Naive thymus-derived CD4-positive, alpha-beta T cell (primary cell): ENCODE measurements around the gene COQ10A. TPM values are rescaled to one million over a fixed set of nuclear protein-coding genes. Genes with fewer than 3 reads are reported as not detected.
A peak's percentile ranks its signal among the peaks of the same experiment; 100 is the strongest.

Experiments used
- ATAC-seq: fragments of 150-1000 bp; cut with Tn5 transposase; 2 replicates; pipeline ENCODE4 v1.10.0; 2021; ENCODE audit warnings: mild to moderate bottlenecking, moderate library complexity
- CTCF ChIA-PET: fragments of 350-600 bp; sonication (Branson Sonifier 250); formaldehyde crosslinking; loops from one replicate; lab custom pipeline; 2021; ENCODE audit warnings: antibody characterized with exemption; lab: Charles Lee
- POLR2A ChIA-PET: fragments of 350-600 bp; sonication (Branson Sonifier 250); formaldehyde crosslinking; loops from one replicate; lab custom pipeline; 2021; ENCODE audit warnings: antibody characterized with exemption, inconsistent platforms; lab: Charles Lee
- DNase-seq, 9 donors: peaks; one replicate each; pipeline versions ENCODE4 v3.0.0 to v3.0.0-alpha.2; 2020 to 2022; ENCODE audit warnings: mixed read lengths in 1 of 9
- H3K27ac ChIP-seq: one replicate; pipeline ENCODE4 v1.7.0; 2013; ENCODE audit warnings: mild to moderate bottlenecking, low read depth, low read length, moderate library complexity
- H3K27me3 ChIP-seq, 2 donors: one replicate each; pipeline ENCODE4 v1.7.0; 2013; ENCODE audit warnings: low read length in 2 of 2, mild to moderate bottlenecking in 2 of 2, moderate library complexity in 2 of 2; ENCODE audit not compliant: control insufficient read depth in 2 of 2, insufficient read depth in 2 of 2
- H3K36me3 ChIP-seq, 3 experiments: 1 replicate in 2 of 3; 2 replicates in 1 of 3; pipeline ENCODE4 v1.7.0; 2013; ENCODE audit warnings: low read length in 3 of 3, mild to moderate bottlenecking in 3 of 3, moderate library complexity in 1 of 3; ENCODE audit not compliant: insufficient read depth in 3 of 3, control insufficient read depth in 2 of 3
- H3K4me1 ChIP-seq, 2 donors: one replicate each; pipeline ENCODE4 v1.7.0; 2013; ENCODE audit warnings: low read length in 2 of 2, mild to moderate bottlenecking in 2 of 2, moderate library complexity in 1 of 2; ENCODE audit not compliant: control insufficient read depth in 2 of 2, insufficient read depth in 2 of 2
- H3K4me3 ChIP-seq: 2 replicates; pipeline ENCODE4 v1.7.0; 2013; ENCODE audit warnings: mild to moderate bottlenecking, low read length
- H3K9me3 ChIP-seq, 3 experiments: 1 replicate in 2 of 3; 2 replicates in 1 of 3; pipeline ENCODE4 v1.7.0; 2013; ENCODE audit warnings: low read length in 3 of 3; ENCODE audit not compliant: control insufficient read depth in 2 of 3
- H3K27ac Mint-ChIP-seq, 9 donors: one replicate each; pipeline ENCODE4 v1.8.0; 2020 to 2022; ENCODE audit warnings: mixed read lengths in 9 of 9, mild to moderate bottlenecking in 8 of 9, moderate library complexity in 5 of 9, inconsistent platforms in 2 of 9
- H3K27me3 Mint-ChIP-seq, 5 donors: one replicate each; pipeline ENCODE4 v1.8.0; 2021 to 2022; ENCODE audit warnings: mixed read lengths in 5 of 5, mild to moderate bottlenecking in 1 of 5
- H3K36me3 Mint-ChIP-seq, 5 donors: one replicate each; pipeline ENCODE4 v1.8.0; 2020 to 2022; ENCODE audit warnings: mixed read lengths in 5 of 5, mild to moderate bottlenecking in 3 of 5, inconsistent platforms in 1 of 5
- H3K4me1 Mint-ChIP-seq, 7 donors: one replicate each; pipeline ENCODE4 v1.8.0; 2020 to 2022; ENCODE audit warnings: mixed read lengths in 7 of 7, mild to moderate bottlenecking in 3 of 7, inconsistent platforms in 1 of 7
- H3K4me3 Mint-ChIP-seq, 10 donors: one replicate each; pipeline ENCODE4 v1.8.0; 2020 to 2022; ENCODE audit warnings: mild to moderate bottlenecking in 10 of 10, mixed read lengths in 10 of 10, moderate library complexity in 6 of 10, inconsistent platforms in 2 of 10
- H3K9me3 Mint-ChIP-seq, 11 donors: one replicate each; pipeline ENCODE4 v1.8.0; 2020 to 2022; ENCODE audit warnings: mixed read lengths in 11 of 11, mild to moderate bottlenecking in 4 of 11, inconsistent platforms in 1 of 11, moderate library complexity in 1 of 11
- intact Hi-C, 2 donors: fragments of 100-400 bp; cut with micrococcal nuclease; formaldehyde crosslinking; loops; one replicate each; pipeline ENCODE4 v1.15.1; 2023
- polyA plus RNA-seq, 2 donors: library from polyadenylated mRNA; unstranded; fragments of 300-500 nt; fragmentation: Illumina TruSeq; gene quantifications; one replicate each; pipeline ENCODE4 v1.2.3, GENCODE V29; 2021
- total RNA-seq, 6 experiments: library from RNA in 5 of 6; stranded (reverse) in 5 of 6; gene quantifications; 1 replicate in 5 of 6; 2 replicates in 1 of 6; pipeline ENCODE4 v1.2.3 and lab custom pipeline; 2021 to 2026

The COQ10A gene
- total and polyA plus RNA-seq, 7 experiments from 2014 or later, result 9.7 to 39.4 (median 29.7) TPM

DNA sequence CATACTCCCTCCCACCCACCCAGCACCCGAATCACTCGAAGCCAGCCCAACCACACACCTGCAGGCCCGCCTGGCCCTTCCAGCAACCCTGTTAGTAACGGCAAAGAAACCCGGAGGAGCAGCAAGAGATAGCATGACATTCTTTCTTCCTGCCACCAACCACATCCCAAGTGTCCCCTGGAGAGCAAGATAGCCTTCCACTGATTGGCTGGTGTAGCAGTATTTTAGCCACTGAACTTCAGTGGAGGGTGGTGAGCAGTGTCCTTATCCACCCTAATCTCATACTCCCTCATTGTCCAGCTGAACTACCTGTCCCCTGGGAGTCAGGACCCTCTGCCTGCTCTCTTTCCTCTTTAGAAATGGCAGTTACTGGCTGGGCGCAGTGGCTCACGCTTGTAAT lies 37.7 kb upstream of the COQ10A start:
- H3K4me3 Mint-ChIP-seq, result no peak overlapping the region
- intact Hi-C loops, result no loop called here
- H3K27ac Mint-ChIP-seq, result no peak overlapping the region
- H3K36me3 Mint-ChIP-seq, result peaks cover 0 to 7% (median 0%) of the 10 kb centered on the region in 5 donors
- no peak overlapping the region for H3K27ac ChIP-seq
- peaks cover 5 to 8% of the 10 kb centered on the region in 2 donors for H3K4me1 ChIP-seq
- no peaks in the 10 kb centered on the region for H3K9me3 Mint-ChIP-seq
- no peak for ATAC-seq
- ChIA-PET CTCF (no interaction called here), POLR2A (interaction anchor here (1.0 kb wide), 1 partner anchor 111 kb away, joined by 4 read pairs; the partner anchor contains the start of gene ZC3H10)
- H3K4me3 ChIP-seq, result no peak overlapping the region
- peaks cover 0 to 18% (median 13%) of the 10 kb centered on the region in 7 donors for H3K4me1 Mint-ChIP-seq
- no peak for DNase-seq
- H3K36me3 ChIP-seq, result no peaks in the 10 kb centered on the region
- H3K9me3 ChIP-seq, result no peaks in the 10 kb centered on the region
- no peaks in the 10 kb centered on the region for H3K27me3 ChIP-seq
- no peaks in the 10 kb centered on the region for H3K27me3 Mint-ChIP-seq

DNA sequence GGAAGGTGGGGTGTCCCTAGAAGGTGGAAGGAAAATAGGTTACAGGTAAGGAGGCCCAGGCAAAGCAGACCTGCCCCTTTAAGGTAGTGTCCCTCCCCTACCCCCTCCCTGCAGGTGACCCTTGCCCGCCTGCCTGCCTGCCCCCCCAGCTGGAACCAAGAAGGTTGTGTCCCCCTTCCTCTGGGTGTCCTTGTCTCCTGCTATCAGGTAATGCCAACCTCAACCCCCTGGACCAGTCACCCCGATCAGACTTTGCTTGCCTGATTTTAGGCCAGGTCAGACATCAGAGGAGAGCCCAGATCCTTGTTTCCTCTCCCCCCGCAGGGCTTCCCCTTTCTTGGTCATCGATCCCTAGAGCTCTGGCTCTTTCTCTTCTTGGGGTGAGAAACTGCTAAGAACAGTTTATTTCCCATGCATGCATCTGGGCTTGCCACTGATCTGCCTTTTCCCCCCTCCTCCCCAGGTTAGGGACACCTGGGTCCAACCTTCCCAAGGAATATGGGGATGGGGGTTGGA lies 36.8 kb upstream of the COQ10A start, which contains the start of gene SLC39A5:
TSS of gene SLC39A5 (plus strand) at position 136 of the 516 bp plus-strand sequence. CDS start 1,224 bp downstream, outside the sequence.
- Histone ChIP-seq H3K27ac (no peak within 1 kb of the TSS), H3K27me3 (no peaks in the 10 kb centered on the region), H3K9me3 (no peaks in the 10 kb centered on the region), H3K4me3 (no peak within 1 kb of the TSS), H3K36me3 (no peaks in the 10 kb centered on the region), H3K4me1 (peaks cover 0 to 1% of the 10 kb centered on the region in 2 donors)
- no peak within 1 kb of the TSS for H3K4me3 Mint-ChIP-seq
- ATAC-seq (no peak), DNase-seq (no peak)
- POLR2A ChIA-PET, result interaction anchor here (0.6 kb wide), 1 partner anchor 8 kb away, joined by 3 read pairs; the partner anchor contains the start of gene RNF41
- H3K4me1 Mint-ChIP-seq, result peaks cover 0 to 11% (median 7%) of the 10 kb centered on the region in 7 donors
- CTCF ChIA-PET, result interaction anchor here (1.6 kb wide), 1 partner anchor 8 kb away, joined by 7 read pairs; the partner anchor contains the start of gene RNF41
- H3K36me3 Mint-ChIP-seq, result peaks cover 0 to 7% (median 0%) of the 10 kb centered on the region in 5 donors
- H3K27ac Mint-ChIP-seq, result no peak within 1 kb of the TSS
- no peaks in the 10 kb centered on the region for H3K27me3 Mint-ChIP-seq
- no peaks in the 10 kb centered on the region for H3K9me3 Mint-ChIP-seq
- intact Hi-C loops, result no loop called here

DNA sequence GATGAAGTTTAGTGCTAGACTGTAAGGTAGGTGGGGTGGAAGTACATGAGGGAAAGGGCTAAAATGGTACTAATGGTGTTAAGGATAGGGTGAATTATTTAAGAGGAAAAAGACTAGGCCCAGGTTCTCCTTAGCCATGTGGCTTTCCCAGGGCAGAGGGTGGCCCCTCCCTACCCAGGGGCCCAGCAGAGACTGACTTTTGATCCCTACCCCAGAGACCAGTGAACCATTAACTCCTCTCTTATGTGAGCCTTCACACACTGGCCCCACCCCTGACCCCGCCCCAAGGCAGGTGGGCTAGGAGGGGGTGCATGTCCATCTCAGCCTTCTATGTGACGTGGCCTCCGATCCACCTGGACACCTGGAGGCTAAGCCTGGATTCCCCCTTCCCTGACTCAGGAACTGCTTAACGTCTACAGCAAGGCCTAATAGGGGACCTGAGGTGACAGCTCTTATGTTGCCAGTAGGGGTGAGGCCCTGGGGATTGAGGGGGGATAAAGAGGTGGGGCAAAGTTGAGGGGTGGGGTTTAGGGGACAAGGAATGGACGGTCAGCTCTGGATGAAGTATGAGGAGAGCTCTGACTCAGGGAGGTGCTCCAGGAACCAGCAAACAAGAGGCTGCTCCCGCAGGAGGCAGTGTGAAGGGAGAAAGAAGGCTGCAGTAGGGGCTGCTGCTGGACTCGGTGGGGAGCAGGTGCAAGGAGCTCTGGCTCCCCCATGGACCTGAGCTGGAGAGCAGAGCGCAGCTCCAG lies 36.1 kb upstream of the COQ10A start:
- peaks cover 0 to 4% (median 0%) of the 10 kb centered on the region in 5 donors for H3K36me3 Mint-ChIP-seq
- DNase-seq (no peak), ATAC-seq (no peak)
- no peaks in the 10 kb centered on the region for H3K27me3 Mint-ChIP-seq
- CTCF ChIA-PET, result interaction anchor here (1.6 kb wide), 1 partner anchor 8 kb away, joined by 7 read pairs; the partner anchor contains the start of gene RNF41
- H3K27ac Mint-ChIP-seq, result no peak overlapping the region
- no peaks in the 10 kb centered on the region for H3K4me1 ChIP-seq
- peaks cover 0 to 5% (median under 1%) of the 10 kb centered on the region in 7 donors for H3K4me1 Mint-ChIP-seq
- no peak overlapping the region for H3K4me3 ChIP-seq
- no peaks in the 10 kb centered on the region for H3K36me3 ChIP-seq
- no peak overlapping the region for H3K27ac ChIP-seq
- no peaks in the 10 kb centered on the region for H3K27me3 ChIP-seq
- H3K9me3 ChIP-seq, result no peaks in the 10 kb centered on the region
- no peaks in the 10 kb centered on the region for H3K9me3 Mint-ChIP-seq
- H3K4me3 Mint-ChIP-seq, result no peak overlapping the region
- POLR2A ChIA-PET, result interaction anchor here (0.6 to 1.0 kb wide), 2 partner anchors 9 to 129 kb away, joined by 3 read pairs; partner anchors contain the start of genes RNF41 and STAT2
- intact Hi-C loops, result no loop called here

DNA sequence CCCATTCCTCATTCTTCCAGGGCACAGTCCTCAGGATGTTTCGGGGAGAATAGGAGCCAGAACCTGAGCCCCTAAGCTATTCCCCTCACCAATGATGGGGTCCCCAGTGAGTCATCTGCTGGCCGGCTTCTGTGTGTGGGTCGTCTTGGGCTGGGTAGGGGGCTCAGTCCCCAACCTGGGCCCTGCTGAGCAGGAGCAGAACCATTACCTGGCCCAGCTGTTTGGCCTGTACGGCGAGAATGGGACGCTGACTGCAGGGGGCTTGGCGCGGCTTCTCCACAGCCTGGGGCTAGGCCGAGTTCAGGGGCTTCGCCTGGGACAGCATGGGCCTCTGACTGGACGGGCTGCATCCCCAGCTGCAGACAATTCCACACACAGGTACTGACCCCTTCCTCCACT lies 35.6 kb upstream of the COQ10A start:
- DNase-seq, result no peak
- CTCF ChIA-PET, result interaction anchor here (0.7 to 1.6 kb wide), 3 partner anchors 9 to 292 kb away, joined by 3 to 7 read pairs (median 6); partner anchors contain the start of gene RNF41

DNA sequence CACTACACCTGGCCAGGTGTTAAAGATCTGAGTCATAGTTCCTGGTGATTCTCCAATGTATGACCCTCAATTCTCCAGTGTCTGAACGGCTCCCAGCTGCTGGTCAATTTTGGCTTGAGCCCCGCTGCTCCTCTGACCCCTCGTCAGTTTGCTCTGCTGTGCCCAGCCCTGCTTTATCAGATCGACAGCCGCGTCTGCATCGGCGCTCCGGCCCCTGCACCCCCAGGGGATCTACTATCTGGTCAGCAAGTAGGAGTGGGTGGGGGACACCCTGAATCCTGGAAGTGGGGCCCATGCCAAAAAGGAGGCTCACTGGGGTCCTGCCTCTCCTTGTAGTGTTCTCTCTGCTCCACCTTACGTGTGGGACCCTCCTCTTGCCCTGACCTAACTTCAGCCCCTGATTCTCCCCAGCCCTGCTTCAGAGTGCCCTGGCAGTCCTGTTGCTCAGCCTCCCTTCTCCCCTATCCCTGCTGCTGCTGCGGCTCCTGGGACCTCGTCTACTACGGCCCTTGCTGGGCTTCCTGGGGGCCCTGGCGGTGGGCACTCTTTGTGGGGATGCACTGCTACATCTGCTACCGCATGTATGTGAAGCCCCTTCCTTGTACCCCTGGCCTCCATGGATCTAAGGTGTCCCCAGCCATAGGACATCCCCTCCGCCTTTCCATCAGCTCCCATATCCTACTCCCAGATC lies 31.9 kb upstream of the COQ10A start:
- H3K4me3 ChIP-seq, result no peak overlapping the region
- DNase-seq, result no peak
- intact Hi-C loops, result no loop called here
- H3K9me3 ChIP-seq, result no peaks in the 10 kb centered on the region
- ATAC-seq, result no peak
- H3K27me3 ChIP-seq, result no peaks in the 10 kb centered on the region
- ChIA-PET CTCF (no interaction called here), POLR2A (interaction anchor here (1.3 kb wide), 1 partner anchor 13 kb away, joined by 4 read pairs; the partner anchor contains the start of gene RNF41)
- H3K4me1 ChIP-seq, result no peaks in the 10 kb centered on the region
- Mint-ChIP-seq H3K27me3 (no peaks in the 10 kb centered on the region), H3K4me3 (no peak overlapping the region), H3K36me3 (no peaks in the 10 kb centered on the region), H3K4me1 (no peaks in the 10 kb centered on the region), H3K27ac (peak overlapping the region in 1 of 9 donors; percentile 28), H3K9me3 (no peaks in the 10 kb centered on the region)
- no peak overlapping the region for H3K27ac ChIP-seq
- peaks cover 0 to 23% (median 0%) of the 10 kb centered on the region in 3 experiments for H3K36me3 ChIP-seq

More for the DNA sequence above, 35.6 kb upstream of the COQ10A start:
- POLR2A ChIA-PET, result interaction anchor here (0.7 to 1.0 kb wide), 2 partner anchors 9 to 129 kb away, joined by 3 read pairs; partner anchors contain the start of genes RNF41 and STAT2
- H3K4me1 ChIP-seq, result no peaks in the 10 kb centered on the region
- H3K36me3 Mint-ChIP-seq, result peaks cover 0 to 2% (median 0%) of the 10 kb centered on the region in 5 donors
- H3K9me3 Mint-ChIP-seq, result no peaks in the 10 kb centered on the region
- no peak for ATAC-seq
- H3K27me3 ChIP-seq, result no peaks in the 10 kb centered on the region
- no peak overlapping the region for H3K27ac ChIP-seq
- H3K27me3 Mint-ChIP-seq, result no peaks in the 10 kb centered on the region
- H3K4me3 ChIP-seq, result no peak overlapping the region
- peak overlapping the region in 1 of 9 donors; percentile 52 for H3K27ac Mint-ChIP-seq
- no peaks in the 10 kb centered on the region for H3K9me3 ChIP-seq
- peaks cover 0 to 2% (median 0%) of the 10 kb centered on the region in 7 donors for H3K4me1 Mint-ChIP-seq
- intact Hi-C loops, result no loop called here
- H3K36me3 ChIP-seq, result no peaks in the 10 kb centered on the region
- H3K4me3 Mint-ChIP-seq, result no peak overlapping the region

DNA sequence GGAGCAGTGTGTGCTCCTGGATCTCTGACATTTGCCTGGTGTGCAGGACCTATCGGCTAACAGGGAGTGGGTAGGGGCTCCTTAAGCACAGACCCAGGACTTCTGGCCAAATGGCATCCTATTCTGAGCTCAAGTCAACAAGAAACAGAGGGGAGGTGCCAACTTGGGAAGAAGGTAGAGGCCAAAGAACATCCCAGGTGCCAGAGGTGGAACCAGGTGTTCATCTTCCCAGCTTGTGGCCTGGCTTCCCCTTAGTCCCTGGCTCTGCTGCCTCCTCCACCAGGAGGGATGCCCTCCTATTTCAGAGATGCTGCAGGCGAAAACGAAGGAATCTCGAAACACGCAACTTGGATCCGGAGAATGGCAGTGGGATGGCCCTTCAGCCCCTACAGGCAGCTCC lies 30.7 kb upstream of the COQ10A start:
- H3K27ac Mint-ChIP-seq, result no peak overlapping the region
- Histone ChIP-seq H3K27ac (no peak overlapping the region), H3K36me3 (peaks cover 0 to 35% (median under 1%) of the 10 kb centered on the region in 3 experiments), H3K4me3 (no peak overlapping the region), H3K9me3 (no peaks in the 10 kb centered on the region), H3K27me3 (no peaks in the 10 kb centered on the region), H3K4me1 (no peaks in the 10 kb centered on the region)
- ATAC-seq, result no peak
- DNase-seq, result no peak
- CTCF ChIA-PET, result interaction anchor here (1.4 kb wide), 1 partner anchor 22 kb away, joined by 3 read pairs; the partner anchor contains the start of gene ANKRD52
- POLR2A ChIA-PET, result interaction anchor here (1.0 to 1.3 kb wide), 3 partner anchors 14 to 22 kb away, joined by 3 to 4 read pairs (median 3); partner anchors contain the start of genes ANKRD52 and RNF41
- intact Hi-C loops, result no loop called here
- H3K4me3 Mint-ChIP-seq, result no peak overlapping the region
- H3K36me3 Mint-ChIP-seq, result peaks cover 0 to 6% (median 0%) of the 10 kb centered on the region in 5 donors
- H3K9me3 Mint-ChIP-seq, result no peaks in the 10 kb centered on the region
- H3K4me1 Mint-ChIP-seq, result no peaks in the 10 kb centered on the region
- no peaks in the 10 kb centered on the region for H3K27me3 Mint-ChIP-seq
